Parathyroid adenoma (tissue), 2 donors: ENCODE results near the gene PLD1.

Experiments
- H2AFZ ChIP-seq: fragments of 300-600 bp; sonication (generic); one replicate; pipeline ENCODE4 v1.7.0; 2017; ENCODE audit warnings: antibody characterized with exemption, mild to moderate bottlenecking
- H3K27ac ChIP-seq: fragments of 300-600 bp; sonication (generic); one replicate; pipeline ENCODE4 v1.7.0; 2017
- H3K27me3 ChIP-seq: fragments of 300-600 bp; sonication (generic); one replicate; pipeline ENCODE4 v1.7.0; 2017; ENCODE audit warnings: low read length; ENCODE audit not compliant: control insufficient read depth, insufficient read depth
- H3K36me3 ChIP-seq: fragments of 300-600 bp; sonication (generic); one replicate; pipeline ENCODE4 v1.7.0; 2017; ENCODE audit warnings: low read length; ENCODE audit not compliant: control insufficient read depth, insufficient read depth
- H3K4me1 ChIP-seq: fragments of 300-600 bp; sonication (generic); one replicate; pipeline ENCODE4 v1.7.0; 2017; ENCODE audit warnings: control low read depth
- H3K4me2 ChIP-seq: fragments of 300-600 bp; sonication (generic); one replicate; pipeline ENCODE4 v1.7.0; 2017; ENCODE audit warnings: low read length
- H3K4me3 ChIP-seq: fragments of 300-600 bp; sonication (generic); one replicate; pipeline ENCODE4 v1.7.0; 2017; ENCODE audit warnings: low read depth, low read length
- H3K79me2 ChIP-seq: fragments of 300-600 bp; sonication (generic); one replicate; pipeline ENCODE4 v1.7.0; 2017; ENCODE audit warnings: control low read depth
- H3K9ac ChIP-seq: fragments of 300-600 bp; sonication (generic); one replicate; pipeline ENCODE4 v1.7.0; 2017; ENCODE audit warnings: mild to moderate bottlenecking
- H3K9me3 ChIP-seq: fragments of 300-600 bp; sonication (generic); one replicate; pipeline ENCODE4 v1.7.0; 2017; ENCODE audit warnings: low read length; ENCODE audit not compliant: control insufficient read depth
- TF ChIP-seq, protein P1 (sequence below): fragments of 300-600 bp; sonication (generic); IDR thresholded peaks from one replicate; pipeline ENCODE4 v1.7.0; 2017; ENCODE audit warnings: antibody characterized with exemption, mild to moderate bottlenecking
- donor health status: primary hyperparathyroidism.

Gene PLD1

DNA sequence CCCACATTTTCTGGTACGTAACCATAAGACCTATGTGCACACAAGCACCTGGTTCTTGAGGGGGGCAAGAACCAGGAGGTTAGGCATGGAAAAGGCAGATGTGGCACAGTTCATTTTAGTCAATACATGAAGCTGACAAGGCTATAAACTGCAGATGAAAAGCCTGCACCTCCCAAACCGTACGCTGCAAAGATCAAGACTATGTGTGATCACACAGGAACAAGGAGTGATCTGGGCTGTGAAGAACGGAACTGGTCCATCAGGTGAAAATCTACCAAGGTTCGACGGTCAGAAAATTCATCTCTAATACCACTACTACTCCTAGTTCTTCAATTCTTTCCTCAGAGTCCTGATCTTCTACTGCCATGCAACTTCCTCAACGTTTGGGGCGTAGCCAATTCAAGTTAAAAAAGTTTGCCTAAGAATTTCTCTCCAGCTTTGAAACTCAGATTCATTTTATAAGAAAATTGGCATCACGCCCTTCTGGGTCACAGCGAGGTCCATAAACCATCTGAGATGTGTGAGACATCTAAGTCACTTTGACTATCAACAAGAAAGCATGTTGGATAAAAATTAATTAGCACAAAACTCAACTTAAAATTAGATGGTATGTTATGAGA, 41.9 kb downstream of the PLD1 start:
- H3K36me3 ChIP-seq, result no peaks in the 10 kb centered on the region
- no peak overlapping the region for H3K4me3 ChIP-seq
- H3K27ac ChIP-seq, result no peak overlapping the region
- no peaks in the 10 kb centered on the region for H3K4me1 ChIP-seq
- H2AFZ ChIP-seq, result no peak overlapping the region
- no peak overlapping the region for H3K9ac ChIP-seq
- no peaks in the 10 kb centered on the region for H3K27me3 ChIP-seq
- TF ChIP-seq, protein P1, sequence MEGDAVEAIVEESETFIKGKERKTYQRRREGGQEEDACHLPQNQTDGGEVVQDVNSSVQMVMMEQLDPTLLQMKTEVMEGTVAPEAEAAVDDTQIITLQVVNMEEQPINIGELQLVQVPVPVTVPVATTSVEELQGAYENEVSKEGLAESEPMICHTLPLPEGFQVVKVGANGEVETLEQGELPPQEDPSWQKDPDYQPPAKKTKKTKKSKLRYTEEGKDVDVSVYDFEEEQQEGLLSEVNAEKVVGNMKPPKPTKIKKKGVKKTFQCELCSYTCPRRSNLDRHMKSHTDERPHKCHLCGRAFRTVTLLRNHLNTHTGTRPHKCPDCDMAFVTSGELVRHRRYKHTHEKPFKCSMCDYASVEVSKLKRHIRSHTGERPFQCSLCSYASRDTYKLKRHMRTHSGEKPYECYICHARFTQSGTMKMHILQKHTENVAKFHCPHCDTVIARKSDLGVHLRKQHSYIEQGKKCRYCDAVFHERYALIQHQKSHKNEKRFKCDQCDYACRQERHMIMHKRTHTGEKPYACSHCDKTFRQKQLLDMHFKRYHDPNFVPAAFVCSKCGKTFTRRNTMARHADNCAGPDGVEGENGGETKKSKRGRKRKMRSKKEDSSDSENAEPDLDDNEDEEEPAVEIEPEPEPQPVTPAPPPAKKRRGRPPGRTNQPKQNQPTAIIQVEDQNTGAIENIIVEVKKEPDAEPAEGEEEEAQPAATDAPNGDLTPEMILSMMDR, result no peak
- H3K79me2 ChIP-seq, result no peaks in the 10 kb centered on the region
- no peaks in the 10 kb centered on the region for H3K9me3 ChIP-seq
- H3K4me2 ChIP-seq, result no peak overlapping the region

DNA sequence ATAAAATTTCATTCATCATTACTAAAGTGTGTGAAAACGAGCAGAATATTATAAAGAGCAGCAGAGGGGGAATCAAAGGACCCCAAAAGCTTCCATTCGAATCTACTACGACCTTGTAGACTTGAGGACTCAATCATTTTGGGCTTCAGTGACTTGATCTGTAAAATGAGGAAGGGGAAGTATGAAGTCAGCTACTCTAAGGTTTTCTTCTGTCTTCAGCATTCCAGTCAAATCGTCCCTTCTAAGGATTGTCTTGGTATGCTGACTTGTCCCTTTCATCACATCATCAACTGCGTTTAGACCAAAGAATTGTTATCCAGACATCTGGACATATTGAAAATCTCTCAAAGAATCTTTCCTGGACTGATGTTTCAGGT, 44.8 kb downstream of the PLD1 start:
- Histone ChIP-seq H3K4me2 (no peak overlapping the region), H3K9me3 (no peaks in the 10 kb centered on the region), H3K9ac (no peak overlapping the region), H3K4me1 (no peaks in the 10 kb centered on the region), H2AFZ (no peak overlapping the region), H3K36me3 (no peaks in the 10 kb centered on the region), H3K4me3 (no peak overlapping the region), H3K27ac (no peak overlapping the region), H3K79me2 (peaks cover 2% of the 10 kb centered on the region), H3K27me3 (no peaks in the 10 kb centered on the region)
- TF ChIP-seq, protein P1, result no peak

DNA sequence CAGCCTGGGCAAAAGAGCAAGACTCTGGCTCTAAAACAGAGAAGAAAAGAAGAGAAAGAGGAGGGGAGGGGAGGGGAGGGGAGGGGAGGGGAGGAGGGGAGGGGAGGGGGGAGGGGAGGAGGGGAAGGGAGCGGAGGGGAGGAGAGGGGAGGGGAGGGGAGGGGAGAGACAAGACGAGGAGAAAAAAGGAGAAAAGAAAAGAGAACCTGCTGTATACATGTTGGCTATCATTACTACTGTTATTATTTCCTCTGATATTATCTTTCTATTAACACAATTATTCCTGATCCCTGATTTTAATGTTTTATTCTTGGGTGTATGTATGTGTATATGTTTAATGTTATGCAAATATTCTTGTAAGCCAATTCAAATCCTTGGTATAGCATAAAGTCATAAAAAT, 46.9 kb downstream of the PLD1 start:
- no peaks in the 10 kb centered on the region for H3K4me1 ChIP-seq
- TF ChIP-seq, protein P1, result no peak
- H3K79me2 ChIP-seq, result peaks cover 2% of the 10 kb centered on the region
- H2AFZ ChIP-seq, result no peak overlapping the region
- H3K27me3 ChIP-seq, result no peaks in the 10 kb centered on the region
- no peak overlapping the region for H3K4me2 ChIP-seq
- H3K4me3 ChIP-seq, result no peak overlapping the region
- no peak overlapping the region for H3K27ac ChIP-seq
- no peaks in the 10 kb centered on the region for H3K9me3 ChIP-seq
- H3K36me3 ChIP-seq, result no peaks in the 10 kb centered on the region
- H3K9ac ChIP-seq, result no peak overlapping the region

DNA sequence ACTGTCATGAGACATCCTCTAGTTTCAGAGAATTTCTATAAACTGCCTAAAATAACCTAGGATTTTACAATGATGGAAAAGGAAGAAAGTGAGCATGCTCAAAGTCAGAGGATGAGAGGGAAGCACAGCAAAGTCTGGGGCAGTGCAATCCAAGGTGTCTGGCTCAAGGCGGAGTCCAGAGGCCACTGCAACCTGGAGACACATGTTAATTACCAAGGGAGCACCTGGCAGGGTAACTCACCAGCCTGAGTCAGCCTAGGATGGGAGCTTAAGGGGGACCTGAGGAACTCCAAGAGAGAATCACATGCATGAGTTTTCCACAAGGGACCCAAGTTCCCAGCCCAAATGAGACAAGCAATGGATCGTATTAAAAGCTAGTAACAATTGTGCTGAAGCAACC, 49.8 kb downstream of the PLD1 start:
- no peaks in the 10 kb centered on the region for H3K4me1 ChIP-seq
- H3K79me2 ChIP-seq, result peaks cover 2% of the 10 kb centered on the region
- no peak overlapping the region for H3K27ac ChIP-seq
- H3K9me3 ChIP-seq, result no peaks in the 10 kb centered on the region
- H2AFZ ChIP-seq, result no peak overlapping the region
- no peak overlapping the region for H3K9ac ChIP-seq
- no peak overlapping the region for H3K4me2 ChIP-seq
- H3K36me3 ChIP-seq, result no peaks in the 10 kb centered on the region
- no peaks in the 10 kb centered on the region for H3K27me3 ChIP-seq
- TF ChIP-seq, protein P1, result no peak
- no peak overlapping the region for H3K4me3 ChIP-seq

DNA sequence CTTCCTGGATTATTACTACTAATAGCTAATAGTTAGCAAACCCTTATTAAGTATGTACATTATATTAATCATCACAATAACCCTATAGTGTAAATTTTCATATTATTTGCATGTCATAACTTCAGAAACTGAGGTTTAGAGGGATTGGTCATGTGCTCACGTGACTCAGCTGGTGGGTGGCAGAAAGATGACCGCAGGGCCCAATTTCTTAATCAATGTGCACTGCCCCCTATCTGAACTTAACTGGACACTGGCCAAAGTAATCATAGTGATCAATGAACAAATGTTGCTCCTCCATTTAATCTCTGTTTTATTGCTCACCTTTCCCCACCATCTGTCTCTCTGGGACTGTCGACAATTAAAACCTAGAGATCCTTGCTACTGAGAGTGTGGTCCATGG, 52.2 kb downstream of the PLD1 start:
- TF ChIP-seq, protein P1, result no peak
- Histone ChIP-seq H3K4me3 (no peak overlapping the region), H3K9me3 (no peaks in the 10 kb centered on the region), H3K27ac (no peak overlapping the region), H3K27me3 (no peaks in the 10 kb centered on the region), H3K4me2 (no peak overlapping the region), H3K79me2 (peaks cover 2% of the 10 kb centered on the region), H3K4me1 (peaks cover 3% of the 10 kb centered on the region), H3K9ac (no peak overlapping the region), H2AFZ (no peak overlapping the region), H3K36me3 (no peaks in the 10 kb centered on the region)
